GM13977 (cell line): Measurements from ENCODE around the gene WDR11.

ENCODE experiments used
- DNase-seq: peaks from one replicate; pipeline ENCODE4 v3.0.0; 2012; ENCODE audit warnings: low spot score
- in situ Hi-C: fragments of 300-500 bp; cut with MboI; formaldehyde crosslinking; loops from one replicate; pipeline ENCODE4 v1.12.0; 2022; ENCODE audit warnings: low sequenced_read_pairs, low pct_unique_long_range_greater_than_20kb, mixed read lengths, inconsistent platforms; ENCODE audit not compliant: unreplicated experiment
- TF ChIP-seq, protein P1 (sequence below): IDR thresholded peaks from 2 replicates; pipeline ENCODE4 v1.5.1; 2012; ENCODE audit warnings: mild to moderate bottlenecking, control low read depth; ENCODE audit not compliant: insufficient read depth; ENCODE audit errors: extremely low read depth, missing control alignments

Gene WDR11

DNA sequence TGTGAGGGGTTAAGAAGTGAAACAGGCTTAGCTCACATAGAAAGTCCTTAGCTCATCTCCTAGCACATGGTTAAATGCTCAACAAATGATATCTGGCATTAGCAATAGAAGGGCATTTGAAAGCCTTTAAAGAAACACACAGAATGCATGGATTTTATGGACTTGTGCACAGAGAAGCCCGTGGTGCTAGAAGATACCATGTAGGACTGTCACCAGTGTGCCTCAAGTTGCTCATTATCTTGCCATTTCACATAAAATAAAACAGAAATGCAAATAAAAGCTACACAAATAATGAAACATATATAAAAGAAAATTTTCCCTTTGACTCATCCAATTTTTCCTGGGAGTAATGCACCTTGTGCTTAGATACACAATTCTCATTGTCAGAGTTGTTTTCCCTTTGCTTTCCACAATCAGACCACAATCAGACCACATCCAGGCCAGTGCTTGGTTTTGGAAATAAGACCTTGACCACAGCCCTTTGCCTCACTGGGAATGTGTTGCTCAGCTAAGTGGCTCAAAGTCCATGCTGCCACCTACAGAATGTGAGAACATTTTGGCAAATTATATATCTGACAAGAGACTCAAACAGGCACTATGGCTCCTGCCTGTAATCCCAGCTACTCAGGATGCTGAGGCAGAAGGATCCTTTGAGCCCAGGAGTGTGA is 9.5 kb upstream of the WDR11 start:
- in situ Hi-C loops: no loop called here
- TF ChIP-seq, protein P1, sequence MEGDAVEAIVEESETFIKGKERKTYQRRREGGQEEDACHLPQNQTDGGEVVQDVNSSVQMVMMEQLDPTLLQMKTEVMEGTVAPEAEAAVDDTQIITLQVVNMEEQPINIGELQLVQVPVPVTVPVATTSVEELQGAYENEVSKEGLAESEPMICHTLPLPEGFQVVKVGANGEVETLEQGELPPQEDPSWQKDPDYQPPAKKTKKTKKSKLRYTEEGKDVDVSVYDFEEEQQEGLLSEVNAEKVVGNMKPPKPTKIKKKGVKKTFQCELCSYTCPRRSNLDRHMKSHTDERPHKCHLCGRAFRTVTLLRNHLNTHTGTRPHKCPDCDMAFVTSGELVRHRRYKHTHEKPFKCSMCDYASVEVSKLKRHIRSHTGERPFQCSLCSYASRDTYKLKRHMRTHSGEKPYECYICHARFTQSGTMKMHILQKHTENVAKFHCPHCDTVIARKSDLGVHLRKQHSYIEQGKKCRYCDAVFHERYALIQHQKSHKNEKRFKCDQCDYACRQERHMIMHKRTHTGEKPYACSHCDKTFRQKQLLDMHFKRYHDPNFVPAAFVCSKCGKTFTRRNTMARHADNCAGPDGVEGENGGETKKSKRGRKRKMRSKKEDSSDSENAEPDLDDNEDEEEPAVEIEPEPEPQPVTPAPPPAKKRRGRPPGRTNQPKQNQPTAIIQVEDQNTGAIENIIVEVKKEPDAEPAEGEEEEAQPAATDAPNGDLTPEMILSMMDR: no peak
- no peak for DNase-seq

DNA sequence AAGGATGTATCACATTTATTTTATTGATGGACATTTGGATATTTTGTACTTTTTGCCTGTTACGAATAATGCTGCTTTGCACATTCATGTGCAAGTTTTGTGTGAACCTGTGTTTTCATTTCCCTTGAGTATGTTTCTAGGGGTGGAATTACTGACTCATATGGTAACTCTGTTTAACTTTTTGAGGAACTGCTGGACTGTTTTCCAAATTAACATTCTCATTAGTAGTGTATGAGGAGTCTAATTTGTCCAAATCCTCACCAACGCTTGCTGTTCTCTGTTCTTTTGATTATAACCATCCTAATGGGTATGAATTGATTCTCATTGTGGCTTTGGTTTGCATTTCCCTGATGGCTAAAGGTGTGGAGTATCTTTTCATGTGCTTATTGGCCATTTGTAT is 3.2 kb downstream of the WDR11 start:
- TF ChIP-seq, protein P1: no peak
- no peak for DNase-seq
- in situ Hi-C loops: no loop called here

DNA sequence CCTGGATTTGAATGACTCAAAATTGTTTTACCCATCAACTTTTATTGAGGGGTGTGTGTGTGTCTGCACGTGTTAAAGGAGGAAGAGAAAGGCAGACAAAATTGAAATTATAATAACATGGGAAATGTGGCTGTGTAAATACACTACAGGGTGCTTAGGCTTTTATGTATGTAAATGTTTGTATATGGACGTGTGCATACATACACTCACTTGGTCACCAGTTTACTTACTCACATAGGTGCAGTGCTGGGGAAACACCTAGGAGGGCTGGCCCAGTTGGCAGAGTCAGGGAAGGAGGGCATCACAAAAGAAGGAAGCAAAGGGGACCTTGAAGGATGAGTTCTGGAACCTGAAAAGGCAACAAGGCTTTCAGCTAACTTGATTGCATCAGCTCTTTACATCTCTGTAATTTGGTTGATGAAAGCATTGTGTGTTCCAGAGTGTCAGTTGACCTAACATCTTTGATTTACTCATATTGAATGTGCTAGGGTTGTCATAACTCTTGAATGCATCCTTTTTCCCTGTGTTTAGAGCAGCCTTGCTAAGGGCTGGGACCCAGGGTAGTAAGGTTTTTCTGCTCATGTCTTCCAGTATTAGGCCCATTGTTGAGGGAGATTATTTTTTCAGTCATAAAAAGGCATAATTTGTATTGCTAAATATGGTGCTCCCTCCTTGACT is 10.2 kb downstream of the WDR11 start:
- no peak for DNase-seq
- in situ Hi-C loops: no loop called here
- TF ChIP-seq, protein P1: no peak

DNA sequence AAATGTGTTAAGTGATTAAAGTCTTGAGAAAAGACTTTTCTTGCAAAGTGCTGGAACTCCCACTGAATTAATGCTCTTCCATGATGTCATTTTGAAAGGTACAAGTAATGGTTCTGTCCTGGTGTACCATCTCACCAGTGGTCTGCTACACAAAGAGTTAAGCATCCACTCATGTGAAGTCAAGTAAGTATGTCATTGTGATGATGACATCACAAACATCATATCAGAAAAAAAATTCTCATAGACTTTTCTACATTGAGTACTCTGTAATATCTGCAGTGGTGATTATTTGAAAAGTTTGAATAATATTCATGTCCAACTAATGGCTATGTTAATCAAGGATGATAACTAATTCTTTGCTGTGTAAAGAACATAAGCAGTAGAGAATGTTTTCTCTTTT is 22.6 kb downstream of the WDR11 start:
- no peak for DNase-seq
- TF ChIP-seq, protein P1: no peak
- in situ Hi-C loops: no loop called here

DNA sequence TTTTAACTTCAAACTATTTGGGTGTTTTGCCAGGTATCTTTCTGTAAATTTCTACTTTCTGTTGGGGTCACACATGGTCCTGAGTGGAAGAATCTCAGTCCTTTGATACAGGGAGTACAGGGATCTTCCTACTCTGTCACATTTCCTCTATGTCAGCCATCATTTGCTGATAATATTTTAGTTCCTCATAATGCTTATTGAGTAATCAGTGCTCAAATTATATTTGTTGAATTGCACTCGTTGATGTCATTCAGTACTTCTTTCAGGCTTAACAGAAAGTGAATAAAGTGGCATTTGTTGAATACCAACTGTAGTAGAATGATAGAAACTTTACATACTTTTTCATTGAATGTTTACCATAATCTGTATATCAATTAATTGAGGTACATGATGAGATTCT is 31.9 kb downstream of the WDR11 start:
- no peak for DNase-seq
- TF ChIP-seq, protein P1: no peak
- in situ Hi-C loops: no loop called here

DNA sequence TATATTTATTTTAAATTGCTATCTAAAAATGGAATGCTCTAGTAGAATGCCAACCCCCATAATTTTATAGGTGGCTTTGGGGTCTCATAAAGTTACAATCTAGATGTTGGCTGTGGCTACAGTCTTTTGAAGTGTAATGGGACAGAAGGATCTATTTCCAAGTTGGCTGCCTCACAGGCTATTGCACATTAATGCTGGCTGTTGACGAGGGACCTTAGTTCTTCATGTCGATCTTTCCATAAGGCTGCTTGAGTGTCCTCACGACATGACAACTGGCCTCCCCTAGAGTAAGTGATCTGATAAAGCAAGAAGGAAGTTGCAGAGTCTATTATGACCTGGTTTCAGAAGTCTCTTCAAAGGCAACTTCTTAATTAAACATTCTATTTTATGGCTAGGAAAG is 36.3 kb downstream of the WDR11 start:
- DNase-seq: no peak
- TF ChIP-seq, protein P1: no peak
- in situ Hi-C loops: no loop called here

DNA sequence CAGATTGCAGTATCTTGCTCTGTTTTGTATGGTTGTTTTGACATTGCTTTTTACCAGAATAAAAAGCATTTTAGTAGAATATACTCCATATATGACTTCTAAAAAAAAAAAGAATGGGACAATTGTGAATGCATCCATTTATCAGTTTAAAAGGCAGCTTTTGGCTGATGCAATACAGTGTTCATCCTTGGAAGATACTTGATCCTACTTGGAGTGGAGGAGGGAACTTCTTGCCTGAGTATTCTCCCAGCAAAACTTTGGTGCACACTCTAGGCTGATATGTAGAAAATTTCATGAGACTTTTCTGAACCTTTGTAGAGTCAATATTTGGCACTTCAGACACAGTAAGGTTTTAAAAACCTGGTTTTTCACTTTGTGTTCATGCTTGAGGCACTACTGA is 40.2 kb downstream of the WDR11 start:
- DNase-seq: no peak
- in situ Hi-C loops: no loop called here
- TF ChIP-seq, protein P1: no peak
